DMS53 (cell line): ENCODE measurements around the gene RAPH1.
"Not testable (repeated sequence)": the region's sequence is repeated elsewhere in the genome, so short reads cannot be mapped to it uniquely, and the experiment has no call there.

Experiments
- DNase-seq: peaks from one replicate; lab custom pipeline; 2025; lab: John Stamatoyannopoulos, UW

RAPH1 gene

DNA sequence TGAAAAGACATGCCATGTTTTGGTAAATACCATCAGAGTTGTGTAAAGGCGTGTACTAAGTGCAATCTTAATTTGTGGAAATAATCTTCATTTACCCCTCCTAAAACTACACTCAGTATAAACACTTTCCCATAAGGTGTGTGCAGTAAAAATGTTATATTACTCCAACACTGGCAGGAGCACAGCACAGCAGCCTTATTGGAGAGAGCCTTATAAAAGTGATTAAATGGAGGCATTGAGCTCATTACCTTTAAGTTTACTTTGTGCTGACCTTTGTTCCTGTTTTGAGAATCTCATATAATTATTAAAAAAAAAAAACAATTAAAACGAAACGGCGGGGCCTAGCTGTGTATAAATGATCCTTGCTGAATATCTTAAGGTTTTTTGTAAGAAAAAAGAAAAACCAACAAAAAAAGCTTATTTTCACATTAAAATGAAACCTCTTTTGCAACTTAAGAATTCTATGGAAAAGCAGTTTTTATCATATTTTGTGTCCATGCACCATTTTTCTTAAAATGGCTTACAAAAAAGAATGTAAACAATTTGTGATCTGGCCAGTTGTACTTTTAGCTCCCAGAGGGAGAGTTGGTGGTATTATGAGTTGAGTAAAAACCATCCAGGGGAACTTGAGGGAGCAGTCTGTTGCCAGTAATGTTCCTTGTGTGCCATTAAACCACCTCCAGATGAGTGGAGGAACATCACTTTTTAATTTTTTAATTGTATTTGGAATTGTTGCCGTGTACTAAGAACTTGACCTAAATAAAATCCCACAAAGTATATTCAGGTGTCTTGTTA, 103.5 kb downstream of the RAPH1 start:
- no peak for DNase-seq

DNA sequence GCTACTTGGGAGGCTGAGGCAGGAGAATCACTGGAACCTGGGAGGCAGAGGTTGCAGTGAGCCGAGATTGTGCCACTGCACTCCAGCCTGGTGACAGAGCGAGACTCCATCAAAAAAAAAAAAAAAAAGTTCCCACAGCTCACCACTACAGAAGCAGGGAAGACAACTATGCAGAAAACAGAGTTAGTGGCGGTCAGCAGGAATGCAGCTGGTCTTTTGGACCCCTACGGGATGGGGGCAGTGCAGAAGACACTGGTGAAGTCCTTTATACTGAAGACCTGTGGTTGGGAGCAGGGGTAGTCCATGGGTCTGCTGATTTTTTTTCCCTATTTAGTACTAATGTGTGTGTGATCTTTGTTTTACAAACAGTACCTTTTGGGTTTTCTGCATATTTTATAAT, 105.5 kb downstream of the RAPH1 start:
- not testable (repeated sequence) for DNase-seq

DNA sequence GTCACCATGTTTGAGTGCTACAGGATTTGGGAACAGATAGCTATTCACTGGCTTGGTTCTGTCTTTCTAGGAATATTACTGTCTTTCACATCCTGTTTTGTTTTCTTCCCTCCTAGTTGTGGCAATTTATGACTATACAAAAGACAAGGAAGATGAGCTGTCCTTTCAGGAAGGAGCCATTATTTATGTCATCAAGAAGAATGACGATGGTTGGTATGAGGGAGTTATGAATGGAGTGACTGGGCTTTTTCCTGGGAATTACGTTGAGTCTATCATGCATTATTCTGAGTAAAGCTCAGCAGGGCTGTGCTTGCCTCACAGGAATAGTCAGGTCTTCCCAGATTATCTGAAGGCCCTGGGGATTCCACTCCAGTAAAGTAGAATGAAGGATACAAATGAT, 108.0 kb downstream of the RAPH1 start:
- no peak for DNase-seq

DNA sequence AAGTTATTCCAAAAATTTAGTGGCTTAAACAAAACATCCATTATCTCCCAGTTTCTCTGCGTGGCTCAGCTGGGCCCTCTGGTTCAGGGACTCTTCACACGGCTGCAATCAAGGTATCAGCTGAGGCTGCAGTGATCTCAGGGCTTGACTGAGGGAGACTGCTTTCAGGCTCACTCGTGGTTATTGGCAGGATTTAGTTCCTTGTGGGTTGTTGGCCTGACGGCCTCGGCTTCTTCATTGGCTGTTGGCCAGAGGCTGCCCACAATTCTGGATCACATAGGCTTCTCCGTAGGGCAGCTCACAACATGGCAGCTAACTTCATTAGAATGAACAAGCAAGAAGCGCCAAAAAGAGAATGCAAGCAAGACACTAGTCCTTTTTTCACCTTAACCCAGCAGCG, 116.8 kb downstream of the RAPH1 start:
- no peak for DNase-seq

DNA sequence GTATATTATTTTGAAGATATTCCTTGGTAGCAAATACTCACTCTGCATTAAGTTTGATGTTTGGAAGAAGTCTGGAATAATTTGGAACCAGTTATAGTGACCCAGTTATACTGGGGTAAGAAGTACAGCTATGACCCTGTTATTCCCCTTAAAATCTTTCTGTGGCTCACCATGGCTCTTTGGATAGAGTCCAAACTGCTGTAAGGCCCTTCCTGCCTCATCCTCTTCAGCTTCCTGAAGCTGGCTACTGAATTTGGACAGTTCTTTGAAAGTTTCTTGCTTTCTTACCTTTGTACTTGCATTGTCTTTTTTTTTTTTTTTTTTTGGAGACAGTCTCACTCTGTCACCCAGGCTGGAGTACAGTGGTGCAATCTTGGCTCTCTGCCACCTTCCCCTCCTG, 121.3 kb downstream of the RAPH1 start:
- no peak for DNase-seq

DNA sequence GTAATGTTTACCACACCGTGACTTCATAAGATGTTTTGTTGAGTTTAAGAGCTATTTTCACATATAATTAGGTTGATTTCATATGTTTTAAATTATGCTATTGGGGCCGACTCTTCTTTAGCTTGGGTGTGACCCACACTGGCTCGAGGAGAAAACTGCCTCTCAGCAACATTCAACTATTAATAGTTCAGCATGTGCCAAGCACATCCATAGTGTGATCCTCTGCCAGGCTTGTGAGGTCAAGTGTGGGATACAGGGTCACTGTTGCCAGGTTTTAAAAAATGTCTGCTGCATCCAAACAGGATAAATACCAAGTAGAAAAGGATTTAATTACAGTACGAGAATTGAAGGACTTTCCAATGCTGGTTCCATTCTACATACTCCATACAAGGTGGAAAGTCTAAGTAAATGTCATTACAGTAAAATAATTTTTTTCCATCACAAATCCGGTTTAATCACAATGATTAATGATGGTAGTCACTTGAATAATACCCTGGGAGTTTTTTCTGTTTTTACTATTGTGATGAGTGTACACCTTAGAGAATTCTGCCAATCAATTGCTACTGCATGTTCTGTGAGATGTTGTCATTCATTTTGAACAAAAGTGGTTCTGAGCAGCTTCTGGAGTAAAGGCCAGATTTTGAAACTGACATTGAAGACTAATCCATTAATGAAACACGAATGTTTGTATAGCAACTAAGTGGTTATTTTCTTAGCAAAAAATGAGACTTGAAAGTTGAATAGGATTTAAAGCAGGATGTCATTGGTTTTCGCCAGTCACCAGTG, 122.4 kb downstream of the RAPH1 start:
- no peak for DNase-seq

DNA sequence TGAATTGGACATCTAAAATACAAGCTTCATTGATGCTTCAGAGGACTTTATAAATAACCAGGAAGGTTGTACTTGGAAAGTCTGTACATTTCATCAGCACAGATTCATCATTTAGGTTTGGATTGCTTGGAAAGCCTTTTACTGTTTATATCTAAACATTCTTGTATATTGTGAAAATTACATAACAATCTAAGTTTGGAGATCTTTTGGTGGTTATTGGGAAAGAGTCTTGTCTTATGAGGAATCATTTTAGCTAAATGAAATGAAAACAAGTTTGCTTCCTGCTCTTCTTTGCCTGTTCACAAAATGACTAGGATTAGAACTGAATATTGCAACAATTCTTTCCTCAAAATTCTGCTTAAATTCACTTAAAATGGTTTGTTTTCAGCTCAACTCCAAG, 127.6 kb downstream of the RAPH1 start:
- no peak for DNase-seq

DNA sequence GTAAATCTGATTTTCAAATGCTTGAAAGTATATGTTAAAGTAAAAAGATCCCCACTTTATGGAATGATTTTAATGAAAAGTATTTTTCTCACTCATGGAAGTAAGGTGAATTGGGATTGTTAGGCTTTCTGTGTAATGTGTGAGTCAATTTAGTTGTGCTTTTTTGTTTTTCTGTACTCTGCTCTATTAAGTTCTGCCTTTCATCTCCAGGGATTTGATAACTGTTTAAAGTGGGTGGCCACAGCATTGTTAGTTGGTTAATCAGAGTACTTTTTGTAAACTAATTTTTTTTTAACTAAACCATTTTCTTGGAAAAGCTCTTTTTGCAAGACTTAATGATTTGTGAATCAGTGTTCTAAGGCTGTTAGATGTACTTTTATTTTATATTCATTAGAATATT, 130.1 kb downstream of the RAPH1 start:
- DNase-seq = no peak

DNA sequence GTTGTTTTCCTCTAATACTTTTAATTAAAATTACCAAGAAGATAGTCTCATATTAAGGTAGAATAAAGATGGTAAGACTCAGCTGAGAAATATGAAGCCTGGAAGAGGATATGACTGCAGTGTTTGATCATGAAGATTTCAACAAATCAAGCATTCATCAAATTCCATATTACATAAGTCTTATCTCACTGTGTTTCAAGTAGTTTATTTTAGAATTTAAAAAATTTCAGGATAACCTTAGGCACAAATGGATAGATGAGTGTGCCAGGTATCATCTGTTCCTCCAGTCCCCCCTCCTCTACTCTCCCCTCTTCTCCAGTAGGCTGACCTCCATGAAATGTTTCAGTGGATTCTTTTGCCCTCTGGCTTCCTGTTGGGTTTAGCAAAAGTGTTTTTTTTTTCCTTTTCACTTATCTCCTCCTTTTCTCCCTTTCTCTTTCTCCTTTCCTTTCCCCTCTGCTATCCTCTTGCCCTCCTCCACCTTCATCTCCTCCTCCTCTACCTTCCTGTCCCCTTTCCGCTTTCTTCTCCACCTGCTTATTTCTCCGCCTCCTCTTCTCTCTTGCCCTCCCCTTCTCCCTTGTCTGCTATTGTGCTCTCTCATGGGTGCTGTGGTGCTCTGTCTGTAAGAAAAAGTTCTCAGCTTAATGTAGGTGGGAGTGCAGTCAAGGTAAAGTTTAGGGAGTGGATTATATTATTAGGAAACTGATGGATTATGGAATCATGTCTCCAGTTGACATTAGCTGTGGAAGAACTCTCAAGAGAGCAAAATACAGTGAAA, 134.1 kb downstream of the RAPH1 start:
- DNase-seq = no peak

DNA sequence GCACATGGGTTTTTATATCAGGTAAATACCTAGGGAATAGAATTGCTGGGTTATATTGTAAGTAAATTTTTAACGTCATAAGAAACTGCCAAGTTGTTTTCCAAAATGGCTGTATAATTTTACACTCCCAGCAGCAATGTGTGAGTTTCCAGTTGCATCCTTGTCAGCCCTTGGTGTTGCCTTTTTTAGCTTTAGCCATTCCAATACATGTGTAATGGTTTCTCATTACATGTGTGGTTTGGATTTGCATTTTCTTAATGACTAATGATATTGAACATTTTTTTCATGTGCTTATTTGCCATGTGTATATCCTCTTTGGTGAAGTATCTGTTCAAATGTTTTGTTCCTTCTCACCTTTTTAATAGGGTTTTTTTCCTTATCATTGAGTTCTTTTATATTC, 136.1 kb downstream of the RAPH1 start:
- no peak for DNase-seq

DNA sequence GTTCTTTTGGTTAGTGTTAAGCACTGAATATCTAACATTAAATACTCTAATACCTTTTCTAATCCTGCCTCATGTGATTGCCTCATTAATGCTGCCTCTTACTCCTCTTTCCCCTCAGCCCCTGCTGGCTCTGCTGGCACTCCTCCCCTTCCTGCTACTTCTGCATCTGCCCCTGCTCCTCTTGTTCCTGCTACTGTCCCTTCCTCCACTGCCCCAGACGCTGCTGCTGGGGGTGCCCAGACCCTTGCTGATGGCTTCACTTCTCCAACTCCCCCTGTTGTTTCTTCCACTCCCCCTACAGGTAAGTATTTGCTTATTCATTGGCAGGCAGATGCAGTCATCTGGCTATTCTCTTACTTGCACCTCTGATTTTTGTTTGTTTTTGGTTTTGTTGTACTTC, 138.4 kb downstream of the RAPH1 start:
- peak; percentile 8 for DNase-seq

DNA sequence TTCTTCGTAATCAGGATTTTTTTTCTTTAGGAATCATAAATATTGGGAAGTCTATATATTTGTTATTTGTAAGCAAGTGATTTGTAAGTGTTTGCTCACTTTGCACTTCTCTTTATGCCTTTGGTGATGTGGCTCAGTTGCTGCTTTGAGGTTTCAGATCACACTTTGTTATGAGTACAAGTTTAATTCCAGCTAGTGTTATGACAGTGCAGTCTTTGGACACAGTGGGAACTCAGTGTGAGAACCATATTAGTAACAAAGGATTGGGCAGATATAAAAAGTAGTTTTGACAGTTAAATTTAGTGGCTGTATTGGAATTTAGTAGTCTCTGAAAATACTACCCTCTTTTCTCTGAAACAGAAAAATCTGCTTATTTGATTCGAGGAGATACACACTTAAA, 139.2 kb downstream of the RAPH1 start:
- no peak for DNase-seq

DNA sequence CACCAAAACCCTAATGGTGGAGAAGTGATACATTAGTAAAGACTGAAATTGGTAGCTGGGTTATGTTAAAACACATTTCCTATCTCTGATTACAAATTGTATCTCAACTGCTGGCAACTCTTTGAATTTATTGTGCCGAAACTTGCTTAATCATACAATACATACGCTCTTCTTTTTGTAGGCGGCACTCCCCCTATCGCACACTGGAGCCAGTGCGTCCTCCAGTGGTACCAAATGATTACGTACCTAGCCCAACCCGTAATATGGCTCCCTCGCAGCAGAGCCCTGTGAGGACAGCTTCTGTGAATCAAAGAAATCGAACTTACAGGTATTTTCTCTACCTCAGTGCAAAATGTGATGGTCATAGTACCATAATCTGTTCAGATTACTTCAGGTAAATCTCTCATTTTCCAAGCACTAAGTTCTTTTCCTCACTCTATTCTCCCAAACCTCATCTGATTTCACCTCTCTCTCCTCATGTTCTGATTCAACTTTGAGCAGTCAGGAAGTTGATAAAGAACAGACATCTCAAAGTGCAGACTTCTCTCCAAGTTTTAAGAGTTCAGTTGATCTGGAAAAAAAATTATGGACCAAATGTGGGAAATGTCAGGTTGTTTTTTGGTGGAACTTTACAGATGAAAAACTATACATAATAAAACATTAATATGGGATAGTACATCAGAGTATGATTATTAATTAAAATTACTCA, 140.4 kb downstream of the RAPH1 start:
- DNase-seq = peak; percentile 27

DNA sequence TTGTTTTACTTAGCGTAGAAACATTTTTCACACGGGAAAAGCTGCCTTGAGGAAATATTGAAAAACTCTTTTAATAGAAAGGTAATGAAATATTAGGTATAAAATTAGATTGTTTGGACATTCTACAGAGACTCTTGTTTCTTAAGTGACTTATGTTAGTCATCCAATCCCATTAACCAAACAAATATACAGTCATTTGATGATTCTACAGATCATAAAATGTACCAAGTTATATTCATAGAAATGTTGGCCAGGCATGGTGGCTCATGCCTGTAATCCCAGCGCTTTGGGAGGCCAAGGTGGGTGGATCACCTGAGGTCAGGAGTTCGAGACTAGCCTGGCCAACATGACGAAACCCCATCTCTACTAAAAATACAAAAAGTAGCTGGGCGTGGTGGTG, 146.9 kb downstream of the RAPH1 start:
- DNase-seq = not testable (repeated sequence)

DNA sequence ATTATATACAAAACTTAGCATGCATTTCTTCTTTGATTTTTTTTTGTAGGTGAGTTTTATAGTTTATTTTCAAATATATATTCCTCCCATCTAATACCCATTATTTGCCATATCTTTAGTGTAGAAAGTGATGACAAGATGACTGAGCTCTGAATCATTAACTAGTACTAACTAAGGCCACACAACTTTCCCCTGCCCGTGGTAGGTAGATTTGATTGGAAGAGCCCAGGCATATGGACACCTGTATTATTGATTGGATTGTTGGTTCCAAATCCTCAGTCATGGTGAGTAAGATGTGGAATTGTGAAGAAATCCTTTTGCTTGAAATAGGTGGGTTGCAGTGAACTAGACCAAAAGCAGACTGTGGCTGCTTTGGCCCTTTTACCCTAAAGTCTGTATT, 152.1 kb downstream of the RAPH1 start:
- no peak for DNase-seq

DNA sequence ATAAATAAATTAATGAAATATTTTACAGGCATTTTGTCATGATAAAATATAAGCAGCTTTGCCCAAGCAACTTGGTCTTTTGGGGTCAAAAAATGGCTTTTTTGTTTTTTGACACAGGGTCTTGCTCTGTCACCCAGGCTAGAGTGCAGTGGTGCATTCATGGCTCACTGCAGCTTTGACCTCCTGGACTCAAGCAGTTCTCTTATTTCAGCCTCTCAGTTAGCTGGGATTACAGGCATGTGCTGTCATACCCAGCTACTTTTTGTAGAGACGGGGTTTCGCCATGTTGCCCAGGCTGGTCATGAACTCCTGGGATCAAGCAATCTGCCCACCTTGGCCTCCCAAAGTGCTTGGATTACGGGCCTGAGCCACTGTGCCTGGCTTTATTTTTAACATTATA, 155.9 kb downstream of the RAPH1 start:
- DNase-seq = no peak

DNA sequence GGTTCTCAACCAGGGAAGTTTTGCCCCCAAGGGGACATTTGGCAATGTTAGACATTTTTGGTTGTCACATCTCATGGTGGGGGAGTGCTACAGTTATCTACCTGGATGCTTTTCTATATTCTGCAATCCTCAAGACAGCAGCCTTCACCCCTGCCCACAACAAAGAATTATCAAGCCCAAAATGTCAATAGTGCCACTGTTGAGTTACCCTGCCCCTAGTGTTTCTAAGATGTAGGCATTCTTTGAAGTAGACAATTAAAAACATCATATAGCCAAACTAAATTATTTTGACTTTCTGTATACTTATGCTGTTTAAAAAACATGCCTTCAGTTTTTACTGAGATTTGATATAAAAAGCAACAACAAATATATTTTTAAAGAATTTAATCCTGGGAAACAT, 158.9 kb downstream of the RAPH1 start:
- DNase-seq = no peak

DNA sequence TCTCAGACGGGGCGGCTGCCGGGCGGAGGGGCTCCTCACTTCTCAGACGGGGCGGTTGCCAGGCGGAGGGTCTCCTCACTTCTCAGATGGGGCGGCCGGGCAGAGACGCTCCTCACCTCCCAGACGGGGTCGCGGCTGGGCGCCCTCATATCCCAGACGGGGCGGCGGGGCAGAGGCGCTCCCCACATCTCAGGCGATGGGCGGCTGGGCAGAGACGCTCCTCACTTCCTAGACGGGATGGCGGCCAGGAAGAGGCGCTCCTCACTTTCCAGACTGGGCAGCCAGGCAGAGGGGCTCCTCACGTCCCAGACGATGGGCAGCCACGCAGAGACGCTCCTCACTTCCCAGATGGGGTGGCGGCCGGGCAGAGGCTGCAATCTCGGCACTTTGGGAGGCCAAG, 162.4 kb downstream of the RAPH1 start:
- not testable (repeated sequence) for DNase-seq

DNA sequence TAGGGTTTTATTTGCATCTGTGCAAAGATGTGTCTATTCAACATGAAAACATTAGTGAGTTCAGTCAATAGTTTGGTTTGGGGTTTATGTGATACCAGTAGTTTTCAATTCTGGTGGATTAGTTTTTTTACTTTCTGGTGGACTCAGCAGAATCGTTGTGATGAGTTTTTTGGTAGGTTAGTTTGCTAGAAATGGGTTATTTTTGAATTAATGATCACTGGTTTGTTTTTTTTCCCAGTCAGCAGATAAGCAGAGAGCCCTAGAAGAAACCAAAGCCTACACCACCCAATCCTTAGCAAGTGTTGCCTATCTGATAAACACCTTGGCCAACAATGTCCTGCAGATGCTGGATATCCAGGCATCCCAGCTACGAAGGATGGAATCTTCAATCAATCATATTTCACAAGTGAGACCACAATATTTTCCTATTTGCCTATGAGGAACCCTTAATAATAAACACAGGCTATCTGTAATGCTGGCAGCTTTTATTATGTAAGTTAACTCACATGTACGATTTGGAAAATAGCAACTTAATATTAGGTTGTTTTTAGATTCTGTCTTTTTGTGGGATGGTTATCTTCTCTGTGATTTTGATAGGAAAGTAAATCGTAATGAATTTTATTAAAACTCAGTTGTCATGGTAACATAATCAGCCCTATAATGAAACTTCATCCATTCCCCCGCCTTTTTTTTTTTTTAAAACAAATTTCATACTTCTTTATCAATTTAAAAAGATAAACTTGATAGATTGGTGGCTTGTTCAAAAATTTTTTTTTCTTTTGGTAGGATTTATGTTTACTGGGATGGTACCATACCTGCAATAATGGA, 168.2 kb downstream of the RAPH1 start:
- DNase-seq = no peak

DNA sequence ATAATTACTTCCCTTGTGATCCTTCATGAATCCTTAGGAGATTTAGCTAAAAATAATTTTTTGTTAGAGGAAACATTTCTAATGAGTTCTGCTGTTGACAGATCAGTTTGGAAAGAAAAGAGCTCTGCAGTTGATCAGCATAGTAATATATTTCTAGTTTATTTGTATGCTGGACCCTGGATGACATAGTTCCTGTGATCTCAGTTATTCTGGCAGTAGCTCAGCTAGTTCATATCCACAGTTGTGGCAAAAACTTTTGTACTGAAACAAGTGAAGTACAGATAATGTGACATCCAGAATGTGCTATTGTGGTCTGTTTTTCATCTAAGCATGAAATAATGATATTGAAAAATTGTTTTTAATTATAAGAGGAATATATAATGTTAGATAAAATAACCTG, 173.2 kb downstream of the RAPH1 start:
- no peak for DNase-seq

DNA sequence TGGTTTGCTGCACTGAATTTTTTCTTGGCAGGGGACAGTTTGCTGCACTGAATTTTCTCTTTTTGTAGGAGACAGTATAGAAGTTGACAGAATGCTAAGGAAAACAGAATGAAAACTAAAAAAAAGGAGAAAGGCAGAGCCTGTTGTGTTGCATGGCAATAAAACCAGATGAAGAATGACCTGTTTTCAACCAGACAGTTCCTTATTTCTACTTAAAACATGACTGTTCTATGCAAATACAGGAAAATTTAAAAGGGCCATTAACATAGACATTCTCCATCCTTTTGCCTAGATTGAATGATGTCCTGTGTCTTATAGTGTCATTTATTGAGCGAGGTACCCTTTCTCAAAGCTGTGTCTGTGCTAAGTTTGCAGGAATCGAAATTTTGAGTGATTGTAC, 173.6 kb downstream of the RAPH1 start:
- DNase-seq = no peak
